ENCODE data around the gene FBXO36.
"Not testable (repeated sequence)": the region's sequence is repeated elsewhere in the genome, so short reads cannot be mapped to it uniquely, and the experiment has no call there.

The FBXO36 gene, protein sequence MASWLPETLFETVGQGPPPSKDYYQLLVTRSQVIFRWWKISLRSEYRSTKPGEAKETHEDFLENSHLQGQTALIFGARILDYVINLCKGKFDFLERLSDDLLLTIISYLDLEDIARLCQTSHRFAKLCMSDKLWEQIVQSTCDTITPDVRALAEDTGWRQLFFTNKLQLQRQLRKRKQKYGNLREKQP

DNA sequence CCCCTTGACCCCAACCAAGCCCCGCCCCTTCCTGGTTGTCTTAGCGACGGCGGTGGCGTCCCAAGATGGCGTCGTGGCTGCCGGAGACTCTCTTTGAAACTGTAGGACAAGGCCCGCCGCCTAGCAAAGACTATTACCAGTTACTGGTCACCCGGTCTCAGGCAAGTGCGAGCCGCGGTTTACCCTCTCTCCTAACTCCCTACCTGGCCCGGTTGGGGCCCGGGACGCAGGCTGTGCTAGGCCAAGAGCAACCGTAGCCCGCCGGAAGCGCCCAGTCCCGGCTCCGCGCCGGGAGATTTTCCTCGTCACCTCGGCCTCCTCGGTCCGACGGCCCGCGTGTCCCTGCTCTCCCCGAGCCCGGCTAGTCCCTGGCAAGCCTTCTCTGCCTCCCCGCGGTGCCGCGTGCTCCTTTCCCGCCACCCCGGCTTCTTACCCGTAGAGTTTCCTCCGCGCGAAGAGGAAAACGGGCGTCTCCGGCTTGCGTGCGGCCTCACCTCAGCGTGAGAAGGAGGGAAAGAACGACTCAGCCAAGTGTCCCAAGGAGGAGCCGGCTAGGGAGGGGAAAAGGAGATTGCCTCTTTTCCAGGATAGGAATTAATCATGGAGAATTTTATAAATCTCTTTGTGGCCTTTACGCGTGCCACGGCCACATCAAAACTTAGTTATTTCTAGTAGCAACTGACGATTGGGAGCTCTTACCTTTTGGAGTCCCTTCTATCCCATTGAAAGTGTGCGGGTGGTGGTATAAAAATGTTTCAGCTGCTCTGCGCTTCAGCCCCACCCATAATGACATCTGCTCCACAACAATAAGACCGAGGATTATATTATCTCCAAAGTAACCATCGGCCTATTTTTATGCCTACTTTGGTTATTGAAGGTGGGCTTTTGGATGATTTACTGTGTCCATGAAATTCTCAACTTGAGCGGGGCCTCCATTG is at the start of gene FBXO36:
Gene FBXO36 (plus strand): TSS at position 55 of the 938 bp plus-strand sequence. CDS start 11 bp downstream, at position 66.
- DNase-seq (ENCODE audit: low read depth, low spot score) = no peak

DNA sequence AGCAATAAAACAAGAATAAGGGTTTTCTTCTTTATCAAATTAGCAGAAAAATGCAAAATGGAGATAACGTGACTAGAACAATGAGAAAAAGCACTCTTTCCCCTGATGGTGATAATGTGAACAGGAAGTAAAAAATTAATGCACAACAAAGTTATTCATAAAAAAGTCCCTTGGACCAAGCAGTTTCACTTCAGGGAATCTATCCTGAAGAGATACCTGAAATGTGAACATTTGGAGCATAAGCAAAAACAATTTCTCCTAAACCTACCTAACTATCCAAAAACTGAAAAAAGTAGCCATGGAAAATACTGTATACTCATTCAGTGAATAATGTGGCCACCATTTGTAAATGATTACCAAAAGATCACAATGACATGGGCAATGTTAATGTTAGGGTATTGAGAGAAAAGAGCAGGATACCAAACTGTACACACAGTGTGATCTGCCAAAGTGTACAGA is 49.2 kb upstream of the FBXO36 start:
- DNase-seq (ENCODE audit: low read depth, low spot score) = no peak

DNA sequence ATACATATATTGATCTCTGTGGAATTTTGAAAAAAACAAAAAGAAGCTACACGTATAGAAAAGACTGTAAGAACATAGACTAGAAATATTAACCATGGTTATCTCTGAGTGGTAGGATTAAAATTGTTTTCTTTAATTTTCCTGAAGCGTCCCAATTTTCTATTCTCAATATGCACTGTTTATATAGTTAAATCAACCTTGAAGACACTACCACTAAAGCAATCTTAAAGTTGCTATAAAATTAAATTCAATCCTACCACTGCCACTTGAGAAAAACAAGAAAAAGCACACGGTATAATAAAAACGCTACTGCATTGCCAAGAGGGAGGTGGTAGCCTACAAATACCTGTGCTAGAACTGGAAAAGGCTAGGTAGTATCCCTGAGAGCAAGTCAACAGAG is 47.7 kb upstream of the FBXO36 start:
- no peak for DNase-seq (ENCODE audit: low read depth, low spot score)

DNA sequence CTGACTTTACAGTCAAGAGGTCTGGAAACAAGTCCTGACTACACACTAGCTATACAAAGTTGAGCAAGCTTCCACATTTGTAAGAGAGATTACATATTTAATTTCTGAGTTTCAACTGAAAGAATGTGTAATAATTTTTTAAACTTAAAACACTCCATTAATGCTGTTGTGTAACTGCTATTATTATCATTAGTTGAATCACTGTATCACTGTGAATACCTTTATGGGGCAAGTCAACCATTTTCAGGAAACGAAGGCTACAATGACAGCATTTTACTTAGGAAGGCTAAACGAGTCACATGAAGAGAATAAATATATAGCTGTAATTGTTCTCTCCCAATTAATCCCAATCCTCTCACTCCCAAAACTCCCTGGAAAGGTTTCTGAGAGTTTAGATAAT is 46.8 kb upstream of the FBXO36 start:
- no peak for DNase-seq (ENCODE audit: low read depth, low spot score)

DNA sequence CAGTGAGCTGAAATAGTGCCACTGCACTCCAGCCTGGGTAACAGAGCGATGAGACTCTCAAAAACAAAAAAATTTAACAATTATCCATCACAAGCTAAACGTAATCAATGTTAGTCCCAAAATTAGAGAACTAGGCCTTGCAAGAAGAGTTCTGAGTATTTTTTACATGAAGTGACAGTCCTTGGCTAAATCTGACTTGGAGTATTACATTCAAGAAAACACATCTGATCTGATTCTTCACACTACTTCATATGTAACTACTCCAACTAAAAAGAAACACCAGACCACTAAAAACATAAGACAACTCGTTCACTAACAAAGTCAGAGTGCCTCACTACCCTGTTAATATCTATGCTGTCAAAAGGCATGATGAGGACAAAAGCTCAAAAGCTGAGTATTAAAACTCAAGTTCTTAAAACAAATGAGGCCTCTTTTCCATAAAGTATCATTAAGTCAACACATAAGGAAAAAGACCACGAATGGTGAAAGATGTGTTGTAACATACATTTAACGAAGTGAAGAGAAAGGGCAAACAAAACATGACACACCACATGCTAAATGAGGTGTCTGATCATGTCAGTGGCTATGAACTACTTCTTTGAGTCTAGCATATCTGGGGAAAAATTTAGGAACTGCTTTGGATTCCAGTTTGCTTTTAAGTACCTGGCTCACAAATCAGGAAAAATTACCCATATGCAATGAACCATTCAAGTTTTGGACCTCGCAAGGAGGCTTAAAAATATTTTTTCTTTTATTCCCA is 42.9 kb upstream of the FBXO36 start:
- DNase-seq (ENCODE audit: low read depth, low spot score) = no peak

DNA sequence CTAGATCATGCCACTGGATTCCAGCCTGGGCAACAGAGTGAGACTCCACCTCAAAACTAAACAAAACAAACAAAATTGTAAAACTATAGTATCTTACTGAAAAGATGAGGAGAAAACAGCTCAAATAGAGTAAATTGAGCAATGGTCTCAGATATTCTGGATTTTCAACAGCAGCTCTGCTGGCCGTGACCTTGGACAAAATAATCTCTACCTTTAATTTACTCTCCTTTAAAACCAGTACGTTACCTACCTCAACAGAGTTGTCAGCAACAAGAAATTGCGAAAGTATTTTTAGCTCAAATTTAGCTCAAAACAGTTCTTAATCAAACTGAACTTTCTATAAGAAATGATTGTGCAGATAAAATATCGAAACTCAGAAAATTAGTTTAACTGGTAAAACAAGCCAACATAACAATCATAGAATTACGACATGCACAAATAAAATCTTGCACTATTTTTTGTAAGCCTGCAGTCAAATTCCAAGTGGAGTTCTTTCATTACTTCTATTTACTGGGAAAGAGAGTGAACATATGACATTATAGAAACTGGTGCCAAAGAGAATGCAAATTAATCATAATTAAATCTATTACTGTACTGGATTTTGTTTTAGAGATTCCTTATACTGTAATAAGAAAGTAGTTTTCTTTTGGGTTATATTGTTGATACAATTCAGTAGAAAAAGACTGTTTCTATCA is 41.3 kb upstream of the FBXO36 start:
- no peak for DNase-seq (ENCODE audit: low read depth, low spot score)

DNA sequence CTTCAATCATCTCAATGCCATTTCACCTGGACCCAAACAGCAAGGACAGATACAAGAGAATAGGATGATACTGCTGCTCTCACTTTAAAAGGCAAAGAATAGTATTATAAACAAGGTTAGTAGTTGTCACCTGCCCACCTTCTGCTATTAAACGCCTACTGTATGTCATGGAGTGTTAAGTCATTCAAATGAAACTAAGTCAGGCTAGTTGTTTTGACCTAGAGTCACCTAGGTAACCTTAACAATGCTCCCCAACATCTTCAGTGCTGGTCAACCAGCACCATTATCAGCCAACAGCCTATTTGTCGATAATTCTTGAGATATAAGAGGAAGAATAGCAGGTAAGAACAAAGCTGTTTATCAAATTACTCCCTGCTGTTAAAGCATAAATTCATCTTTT is 39.7 kb upstream of the FBXO36 start:
- DNase-seq (ENCODE audit: low read depth, low spot score) = no peak

DNA sequence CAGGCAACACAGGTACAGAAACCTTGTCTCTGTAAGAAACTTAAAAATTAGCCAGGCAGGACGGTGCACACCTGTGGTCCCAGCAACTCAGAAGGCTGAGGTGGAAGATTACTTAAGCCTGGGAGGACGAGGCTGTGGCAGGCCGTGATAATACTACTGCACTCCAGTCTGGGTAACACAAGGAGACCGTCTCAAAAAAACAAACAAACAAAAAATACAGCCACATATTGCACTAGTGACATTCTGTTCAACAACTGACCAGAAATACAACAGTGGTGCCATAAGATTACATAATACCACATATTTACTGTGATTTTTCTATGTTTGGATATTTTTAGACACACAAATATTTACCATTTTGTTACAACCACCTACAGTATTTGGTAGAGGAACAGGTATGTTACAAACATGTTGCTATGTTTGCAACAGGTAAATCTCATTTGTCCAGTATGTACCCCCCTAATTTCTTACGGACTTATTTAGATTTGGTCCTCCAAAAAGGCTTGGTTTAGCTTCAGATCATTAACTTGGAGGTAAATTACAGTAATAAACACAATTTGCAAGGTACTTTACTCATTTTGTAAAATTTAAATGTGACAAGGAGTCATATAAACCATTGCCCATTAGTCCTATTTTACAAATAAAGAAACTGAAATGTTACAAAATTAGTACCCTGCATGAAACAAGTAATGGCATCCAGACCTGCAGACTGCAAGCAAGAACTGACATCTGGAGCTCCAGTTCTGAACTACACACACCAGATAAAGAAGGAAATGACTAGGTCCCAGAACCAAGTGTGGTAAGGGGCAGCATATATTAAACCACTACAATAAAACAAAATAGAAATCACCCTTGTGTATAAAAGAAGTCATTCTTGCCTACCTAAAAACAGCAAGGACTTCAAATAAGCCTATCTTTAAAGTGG is 37.3 kb upstream of the FBXO36 start:
- no peak for DNase-seq (ENCODE audit: low read depth, low spot score)

DNA sequence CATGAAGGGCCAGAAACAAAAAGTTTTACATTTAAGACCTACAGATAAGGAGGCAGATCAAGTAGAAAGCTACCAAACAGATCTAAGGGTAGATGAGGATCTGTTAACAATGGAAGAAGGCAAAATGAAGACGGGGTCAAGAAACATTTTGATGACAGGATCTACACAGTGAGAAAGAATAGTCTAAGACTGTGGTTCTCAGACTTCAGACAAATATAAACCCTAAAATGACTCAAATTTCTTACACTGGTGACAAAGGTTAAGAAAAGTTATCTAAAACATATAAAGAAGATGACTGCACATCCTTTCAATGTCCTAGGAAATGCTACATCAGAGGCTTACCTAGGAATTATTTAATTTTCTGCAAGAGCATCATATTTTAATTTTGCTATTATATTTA is 34.9 kb upstream of the FBXO36 start:
- no peak for DNase-seq (ENCODE audit: low read depth, low spot score)

DNA sequence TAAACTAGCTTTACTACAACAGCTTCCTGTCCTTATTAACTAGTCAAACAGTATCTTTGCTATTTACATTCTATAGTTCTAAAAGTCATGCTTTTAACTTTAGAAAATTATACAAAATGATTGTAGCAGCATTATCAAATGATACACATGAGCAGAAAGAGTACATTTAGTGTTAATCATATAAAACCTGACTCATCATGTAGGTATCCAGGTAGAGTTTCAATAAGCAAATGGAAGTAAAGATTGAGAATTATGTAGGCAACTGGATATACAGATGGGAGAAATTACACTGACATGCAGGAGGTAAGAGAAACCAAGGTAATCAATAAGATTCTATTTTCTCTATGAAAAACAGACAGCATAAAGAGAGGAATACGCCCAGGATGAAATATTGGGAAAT is 34.3 kb upstream of the FBXO36 start:
- DNase-seq (ENCODE audit: low read depth, low spot score) = no peak

DNA sequence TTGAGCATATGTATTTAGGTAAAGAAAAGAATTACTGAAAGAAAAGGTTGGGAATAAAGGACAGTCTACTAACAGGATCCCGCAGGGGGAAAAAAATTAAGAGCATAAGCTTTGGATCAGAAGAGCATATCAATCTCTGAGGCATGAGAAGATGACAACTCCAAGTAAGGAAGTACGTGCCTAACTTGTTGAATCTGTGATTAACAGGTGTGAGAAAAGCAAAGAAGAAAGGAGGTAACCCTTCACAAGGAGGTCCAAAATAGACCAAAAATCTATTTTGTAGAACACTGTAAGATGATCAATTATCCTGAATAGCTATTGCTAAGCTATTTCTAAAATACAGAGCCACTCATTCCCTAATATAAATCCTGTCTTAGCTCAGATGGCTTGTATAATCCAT is 33.3 kb upstream of the FBXO36 start:
- no peak for DNase-seq (ENCODE audit: low read depth, low spot score)

DNA sequence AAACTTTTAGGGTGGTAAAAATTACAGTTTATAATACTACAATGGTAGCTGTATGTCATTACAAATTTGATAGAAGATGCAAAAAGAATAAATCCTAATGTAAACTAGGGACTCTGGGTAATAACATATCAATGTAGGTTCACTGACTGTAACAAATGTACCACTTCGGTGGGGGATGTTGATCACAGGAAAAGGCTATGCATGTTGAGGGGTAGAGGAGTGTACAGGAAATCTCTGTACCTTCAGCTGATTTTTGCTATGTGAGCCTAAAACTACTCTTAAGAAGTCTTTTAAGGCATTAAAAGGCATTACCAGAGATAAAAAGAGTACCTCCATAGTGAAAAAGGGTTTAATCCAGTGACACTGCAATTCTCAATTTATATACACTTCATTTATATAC is 25.4 kb upstream of the FBXO36 start:
- no peak for DNase-seq (ENCODE audit: low read depth, low spot score)

DNA sequence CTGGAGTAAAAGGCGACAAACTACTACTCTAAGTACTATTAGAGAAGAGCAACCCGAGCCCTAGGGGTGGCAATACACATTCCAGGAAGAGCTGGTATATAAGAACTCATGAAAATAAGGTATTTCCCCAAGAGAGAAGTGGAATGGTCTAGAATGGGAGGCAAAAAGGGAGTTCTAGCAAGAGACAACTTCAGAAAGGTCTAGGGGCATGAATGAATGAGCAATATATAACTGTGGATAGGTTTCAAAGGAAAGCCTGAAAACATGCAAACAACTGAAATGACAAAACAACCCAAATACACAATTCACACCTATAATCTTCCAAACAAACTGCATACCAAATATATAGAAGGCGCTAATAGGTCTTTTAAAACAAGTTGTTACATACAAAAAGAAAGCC is 22.7 kb upstream of the FBXO36 start:
- no peak for DNase-seq (ENCODE audit: low read depth, low spot score)

DNA sequence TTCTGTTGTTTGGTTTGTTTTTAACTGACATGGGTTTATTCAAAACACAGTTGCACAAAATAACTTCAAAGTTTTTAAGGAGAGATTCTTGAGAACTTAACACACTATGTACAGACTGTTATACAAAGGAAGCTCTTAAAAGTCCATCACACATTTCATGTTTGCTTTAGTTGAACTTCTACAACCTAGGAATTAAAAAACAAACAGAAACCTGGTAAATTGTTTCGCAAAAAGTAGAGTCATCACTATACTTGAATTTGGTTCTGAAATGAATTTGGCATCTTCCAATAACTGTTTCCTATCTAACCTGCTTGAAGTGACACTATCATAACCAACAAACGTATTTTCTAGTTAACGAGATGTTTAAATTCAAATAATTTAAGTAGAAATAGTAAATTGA is 22.3 kb upstream of the FBXO36 start:
- DNase-seq (ENCODE audit: low read depth, low spot score) = no peak

DNA sequence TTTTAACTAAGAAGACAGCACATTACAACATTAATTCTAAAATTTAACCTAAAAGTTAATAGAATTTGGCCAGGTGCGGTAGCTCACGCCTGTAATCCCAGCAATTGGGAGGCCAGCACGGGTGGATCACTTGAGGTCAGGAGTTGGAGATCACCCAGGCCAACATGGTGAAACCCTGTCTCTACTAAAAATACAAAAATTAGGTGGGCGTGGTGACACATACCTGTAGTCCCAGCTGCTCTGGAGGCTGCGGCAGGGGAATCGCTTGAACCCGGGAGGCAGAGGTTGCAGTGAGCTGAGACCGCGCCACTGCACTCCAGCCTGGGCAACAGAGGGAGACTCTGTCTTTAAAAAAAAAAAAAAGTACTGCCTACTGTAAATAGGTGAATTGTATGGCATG is 21.8 kb upstream of the FBXO36 start:
- not testable (repeated sequence) for DNase-seq (ENCODE audit: low read depth, low spot score)

DNA sequence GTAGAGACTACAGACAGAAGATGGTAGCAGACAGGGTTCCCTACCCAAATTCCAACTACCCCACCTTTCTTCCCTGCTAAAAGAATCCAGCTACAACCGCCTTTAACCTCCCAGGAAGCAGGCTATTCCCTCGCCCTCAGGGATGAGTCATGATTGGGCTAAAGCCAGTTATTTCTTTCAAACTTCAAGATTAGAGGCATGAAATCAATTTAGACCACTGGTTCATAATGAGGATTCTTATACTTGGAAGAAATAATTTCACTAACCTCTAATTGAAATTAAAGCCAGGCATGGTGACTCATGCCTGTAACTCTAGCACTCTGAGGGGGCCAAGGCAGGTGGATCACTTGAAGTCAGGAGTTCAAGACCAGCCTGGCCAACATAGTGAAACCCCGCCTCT is 20.5 kb upstream of the FBXO36 start:
- DNase-seq (ENCODE audit: low read depth, low spot score) = no peak

DNA sequence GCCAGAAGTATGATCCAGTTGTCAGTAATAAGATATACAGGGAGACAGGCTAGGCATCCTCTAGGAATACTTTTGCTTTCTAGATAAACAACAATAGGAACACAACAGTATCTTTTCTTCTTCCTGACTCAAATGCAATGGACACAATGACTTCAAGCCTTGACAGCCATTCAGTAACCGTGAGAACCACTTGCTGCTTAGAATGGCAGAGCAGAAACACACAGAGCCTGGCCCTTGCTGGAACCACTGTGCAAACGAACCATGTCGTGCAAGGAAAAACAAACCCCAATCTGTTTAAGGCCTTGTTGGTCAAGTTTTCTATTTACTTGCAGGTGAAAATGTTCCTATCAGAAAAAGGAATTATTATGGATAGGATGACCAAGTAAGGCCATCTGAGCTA is 19.3 kb upstream of the FBXO36 start:
- no peak for DNase-seq (ENCODE audit: low read depth, low spot score)

DNA sequence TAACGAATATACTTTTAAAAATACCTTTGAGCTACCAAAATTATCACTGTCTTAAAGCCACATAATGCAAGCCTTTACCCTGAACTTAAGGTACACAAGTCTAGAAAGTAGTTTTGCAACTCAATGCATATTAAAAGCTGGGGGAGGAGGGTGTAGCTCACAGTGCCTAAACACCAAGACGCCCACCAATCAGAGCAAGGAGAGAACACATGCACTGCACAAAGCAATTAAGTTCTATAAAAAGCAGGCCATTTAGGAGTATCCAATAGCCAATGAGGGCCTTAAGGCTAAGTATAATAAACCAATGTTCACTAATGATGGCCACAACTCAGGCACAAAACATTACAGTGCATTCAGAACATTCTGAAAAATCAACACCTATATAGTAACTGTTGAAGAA is 16.7 kb upstream of the FBXO36 start:
- no peak for DNase-seq (ENCODE audit: low read depth, low spot score)

DNA sequence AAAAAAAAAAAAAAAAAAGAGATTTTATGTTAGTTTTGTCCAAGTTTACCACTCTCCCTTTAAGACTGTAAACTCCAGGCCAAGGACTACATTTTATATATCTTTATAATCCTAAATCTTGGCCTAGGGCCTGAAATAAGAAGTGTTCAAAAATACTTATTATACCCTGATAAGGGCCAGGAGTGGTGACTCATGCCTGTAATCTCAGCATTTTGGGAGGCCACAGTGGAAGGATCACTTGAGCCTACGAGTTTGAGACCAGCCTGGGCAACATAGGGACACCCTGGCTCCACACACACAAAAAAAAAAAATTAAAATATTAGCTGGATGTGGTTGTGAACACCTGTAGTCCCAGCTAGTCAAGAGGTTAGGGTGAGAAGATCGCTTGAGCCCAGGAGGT is 13.2 kb upstream of the FBXO36 start:
- no peak for DNase-seq (ENCODE audit: low read depth, low spot score)

DNA sequence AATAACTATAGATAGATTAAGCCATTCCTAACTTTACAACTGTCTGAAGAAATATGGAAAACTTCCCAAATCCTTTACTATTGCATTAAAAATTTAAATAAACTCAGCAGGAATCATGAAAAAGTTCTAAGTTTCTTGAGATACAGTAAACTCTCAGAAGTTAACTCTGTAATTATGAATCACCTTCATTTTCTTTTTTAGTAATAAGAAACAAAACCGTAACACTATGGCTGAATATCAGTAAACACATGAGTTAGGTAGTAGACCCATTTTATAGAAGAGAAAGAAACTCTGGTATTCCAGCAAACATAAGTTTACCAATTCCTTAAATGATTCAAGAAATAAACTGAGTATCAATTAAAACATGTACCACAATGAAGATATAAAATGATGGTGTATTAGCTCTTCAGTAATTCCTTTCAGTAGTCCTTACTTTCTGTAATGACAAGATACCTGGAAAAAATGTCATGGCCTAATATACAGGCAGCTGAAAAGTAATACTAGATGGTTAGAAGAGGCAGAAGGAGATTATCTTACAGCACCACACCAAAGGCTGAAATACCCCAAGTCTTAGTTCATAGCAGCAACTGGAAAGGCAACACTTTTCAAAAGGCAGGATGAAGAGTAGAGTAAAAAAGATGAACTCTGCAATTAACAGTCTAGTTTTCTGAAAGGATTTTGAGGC is 12.0 kb upstream of the FBXO36 start:
- no peak for DNase-seq (ENCODE audit: low read depth, low spot score)
